Nephron progenitor cell (in vitro differentiated cells): ENCODE measurements around the gene CAMK2D.

ENCODE experiments used
- DNase-seq: peaks from one replicate; pipeline ENCODE4 v3.0.0; 2021
- H3K27ac Mint-ChIP-seq: 2 replicates; pipeline ENCODE4 v1.8.0; 2021; ENCODE audit warnings: mild to moderate bottlenecking, moderate library complexity, mixed read lengths
- H3K27me3 Mint-ChIP-seq: 2 replicates; pipeline ENCODE4 v1.8.0; 2021; ENCODE audit warnings: mild to moderate bottlenecking, low read depth, mixed read lengths; ENCODE audit not compliant: poor library complexity
- H3K36me3 Mint-ChIP-seq: 2 replicates; pipeline ENCODE4 v1.8.0; 2021; ENCODE audit warnings: low read depth, mixed read lengths
- H3K4me1 Mint-ChIP-seq: 2 replicates; pipeline ENCODE4 v1.8.0; 2021; ENCODE audit warnings: mixed read lengths
- H3K4me3 Mint-ChIP-seq: 2 replicates; pipeline ENCODE4 v1.8.0; 2021; ENCODE audit warnings: mild to moderate bottlenecking, moderate library complexity, mixed read lengths
- H3K9me3 Mint-ChIP-seq: 2 replicates; pipeline ENCODE4 v1.8.0; 2021; ENCODE audit warnings: mild to moderate bottlenecking, moderate library complexity, mixed read lengths
- CTCF ChIP-seq: fragments of 200-600 bp; sonication (generic); IDR thresholded peaks from 2 replicates; pipeline ENCODE4 v1.5.0; 2021; ENCODE audit warnings: antibody characterized with exemption

The CAMK2D gene

GRCh38 chr4:113537203-113537602, 224.3 kb downstream of the CAMK2D start:
- Mint-ChIP-seq H3K27me3 (no peaks in the 10 kb centered on the region), H3K9me3 (no peaks in the 10 kb centered on the region), H3K36me3 (no peaks in the 10 kb centered on the region), H3K4me1 (no peaks in the 10 kb centered on the region), H3K4me3 (no peak overlapping the region), H3K27ac (no peak overlapping the region)
- no peak for DNase-seq
- no peak for TF ChIP-seq CTCF

DNA sequence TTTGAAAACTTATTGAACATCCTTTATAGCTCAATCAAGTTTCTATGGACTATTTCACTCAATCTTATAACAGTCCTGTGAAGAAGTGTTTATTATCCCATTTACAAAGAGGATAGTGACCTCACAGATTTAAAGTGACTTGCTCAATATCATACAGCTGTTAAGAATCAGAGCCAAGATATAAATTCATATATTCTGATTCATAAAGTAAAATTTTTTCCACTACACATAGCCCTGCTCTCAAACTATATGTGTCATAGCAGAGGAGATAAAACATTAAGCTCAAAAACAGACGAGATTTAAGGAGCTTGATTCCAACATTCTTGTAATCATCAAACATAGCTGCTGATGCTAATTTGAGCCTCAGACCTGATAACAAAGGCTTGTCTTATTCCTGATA, 226.8 kb downstream of the CAMK2D start:
- no peaks in the 10 kb centered on the region for H3K27me3 Mint-ChIP-seq
- H3K27ac Mint-ChIP-seq = no peak overlapping the region
- H3K9me3 Mint-ChIP-seq = no peaks in the 10 kb centered on the region
- no peaks in the 10 kb centered on the region for H3K36me3 Mint-ChIP-seq
- no peaks in the 10 kb centered on the region for H3K4me1 Mint-ChIP-seq
- no peak for DNase-seq
- TF ChIP-seq CTCF = no peak
- H3K4me3 Mint-ChIP-seq = no peak overlapping the region

- TF ChIP-seq CTCF = no peak
- Mint-ChIP-seq H3K27me3 (no peaks in the 10 kb centered on the region), H3K4me3 (no peak overlapping the region), H3K27ac (no peak overlapping the region), H3K36me3 (no peaks in the 10 kb centered on the region), H3K4me1 (no peaks in the 10 kb centered on the region), H3K9me3 (no peaks in the 10 kb centered on the region)
- DNase-seq = no peak
Observed at GRCh38 chr4:113531572-113531971, 230.0 kb downstream of the CAMK2D start.

- no peak for TF ChIP-seq CTCF
- H3K4me3 Mint-ChIP-seq = no peak overlapping the region
- no peak overlapping the region for H3K27ac Mint-ChIP-seq
- DNase-seq = no peak
- no peaks in the 10 kb centered on the region for H3K4me1 Mint-ChIP-seq
- H3K9me3 Mint-ChIP-seq = no peaks in the 10 kb centered on the region
- no peaks in the 10 kb centered on the region for H3K27me3 Mint-ChIP-seq
- H3K36me3 Mint-ChIP-seq = peaks cover 10% of the 10 kb centered on the region
Observed at GRCh38 chr4:113528395-113528794, 233.1 kb downstream of the CAMK2D start.

- H3K4me3 Mint-ChIP-seq = no peak overlapping the region
- no peak for TF ChIP-seq CTCF
Observed at GRCh38 chr4:113525521-113525920, 236.0 kb downstream of the CAMK2D start.

DNA sequence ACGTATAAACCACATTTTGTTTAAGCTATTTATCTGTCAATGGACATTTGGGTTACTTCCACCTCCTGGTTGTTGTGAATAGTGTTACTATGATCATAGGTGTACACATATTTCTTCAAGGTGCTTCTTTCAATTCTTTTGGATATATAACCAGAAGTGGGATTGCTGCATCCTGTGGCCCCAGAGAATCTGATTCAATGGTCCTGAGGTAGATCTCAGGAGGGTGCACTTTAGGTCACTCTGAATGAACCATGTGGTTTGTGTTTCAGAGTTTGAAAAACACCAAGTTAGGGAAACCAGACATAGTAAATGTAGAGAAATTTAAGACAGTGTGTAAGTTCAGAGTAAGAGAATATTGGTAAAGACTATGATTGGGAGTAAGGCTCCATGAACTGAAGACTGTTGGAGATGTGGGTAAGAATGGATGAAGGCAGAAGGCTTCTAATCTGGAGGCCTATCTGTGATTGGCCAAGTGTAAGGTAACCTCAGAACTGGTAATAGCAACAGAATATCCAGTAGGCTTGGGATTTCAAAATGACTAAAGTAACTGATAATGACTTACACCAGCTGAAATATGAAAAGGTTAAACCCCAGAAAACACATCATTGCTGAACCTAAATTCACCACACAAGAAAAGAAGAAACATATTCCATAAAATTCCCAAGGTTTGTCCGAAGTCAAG, 236.9 kb downstream of the CAMK2D start:
- Mint-ChIP-seq H3K36me3 (peaks cover 14% of the 10 kb centered on the region), H3K4me1 (no peaks in the 10 kb centered on the region), H3K27me3 (no peaks in the 10 kb centered on the region), H3K27ac (no peak overlapping the region), H3K4me3 (no peak overlapping the region), H3K9me3 (no peaks in the 10 kb centered on the region)
- TF ChIP-seq CTCF = no peak
- DNase-seq = no peak

More at GRCh38 chr4:113525521-113525920, 236.0 kb downstream of the CAMK2D start:
- Mint-ChIP-seq H3K27ac (no peak overlapping the region), H3K4me1 (no peaks in the 10 kb centered on the region), H3K27me3 (no peaks in the 10 kb centered on the region), H3K9me3 (no peaks in the 10 kb centered on the region), H3K36me3 (peaks cover 11% of the 10 kb centered on the region)
- DNase-seq = no peak
